Measurements from ENCODE around the gene NFKBIE.

- TF ChIP-seq CTCF (IDR thresholded peaks at IDR 0.05; ENCODE audit: poor library complexity) (peak; percentile 49), EZH2 (IDR thresholded peaks at IDR 0.05; ENCODE audit: borderline replicate concordance) (no peak)
Observed at GRCh38 chr6:44265007-44265721, at the start of gene NFKBIE.

Measured in hepatocyte (in vitro differentiated cells).